A549 (cell line): ENCODE results near the gene ELL2.

ENCODE experiments used
- CTCF ChIP-seq: fragments of >200 bp; sonication (Bioruptor Twin); formaldehyde crosslinking; IDR thresholded peaks from 3 replicates; pipeline ENCODE4 v1.5.1; 2016
- GATA3 ChIP-seq: IDR thresholded peaks from 2 replicates; pipeline ENCODE4 v1.6.1; 2012; ENCODE audit warnings: borderline replicate concordance
- PHF8 ChIP-seq: fragments of 200-600 bp; sonication (generic); IDR thresholded peaks from 2 replicates; pipeline ENCODE4 v1.6.1; 2016; ENCODE audit warnings: low read depth, mild to moderate bottlenecking, antibody characterized with exemption, moderate library complexity, borderline replicate concordance
- TP53 ChIP-seq: fragments of 250-450 bp; sonication (Bioruptor Pico); IDR thresholded peaks from 2 replicates; pipeline ENCODE4 v1.5.0; 2021; ENCODE audit warnings: mild to moderate bottlenecking, moderate library complexity

DNA sequence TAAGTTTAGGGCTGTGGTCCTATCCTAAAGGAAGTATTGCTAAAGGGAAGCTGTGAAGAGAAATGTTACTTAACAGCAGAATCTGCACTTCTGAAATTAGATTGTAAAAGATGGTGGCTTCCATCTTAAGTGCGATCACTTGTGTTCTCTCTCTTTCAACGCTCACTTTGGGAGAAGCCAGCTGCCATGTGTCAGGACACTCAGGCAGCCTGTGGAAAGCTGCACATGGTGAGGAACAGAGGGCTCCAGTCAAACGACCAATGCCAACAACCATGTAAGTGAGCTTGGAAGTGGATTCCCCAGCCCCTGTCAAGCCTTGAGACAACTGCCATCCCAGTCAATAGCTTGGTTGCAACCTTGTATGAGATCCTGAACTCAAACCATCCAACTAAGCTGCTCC, 87.4 kb downstream of the ELL2 start:
- TF ChIP-seq CTCF (no peak), GATA3 (no peak), TP53 (no peak), PHF8 (no peak)
